K562 (cell line): ENCODE data around the gene DCAF4. TPM values are rescaled to one million over a fixed set of nuclear protein-coding genes. Genes with fewer than 3 reads are reported as not detected.

Source experiments
- C11orf30 ChIP-seq: fragments of 450-650 bp; IDR thresholded peaks from 2 replicates; pipeline ENCODE4 v1.6.1; 2016; ENCODE audit warnings: low read depth, mild to moderate bottlenecking
- CBX3 ChIP-seq, 2 experiments: IDR thresholded peaks; 1 replicate in 1 of 2; 2 replicates in 1 of 2; pipeline ENCODE4 v1.6.1; 2012; ENCODE audit warnings: inconsistent platforms in 2 of 2, low read length in 2 of 2, borderline replicate concordance in 1 of 2, control low read depth in 1 of 2
- CHAMP1 ChIP-seq: fragments of 450-650 bp; IDR thresholded peaks from 2 replicates; pipeline ENCODE4 v1.6.1; 2016; ENCODE audit warnings: mild to moderate bottlenecking
- CREM ChIP-seq: IDR thresholded peaks from 2 replicates; pipeline ENCODE4 v1.6.1; 2014; ENCODE audit warnings: antibody characterized with exemption, low read depth
- EP400 ChIP-seq: fragments of 450-650 bp; IDR thresholded peaks from 2 replicates; pipeline ENCODE4 v1.6.1; 2017; ENCODE audit warnings: antibody characterized with exemption, mild to moderate bottlenecking, moderate library complexity
- GABPB1 ChIP-seq: sonication (generic); formaldehyde crosslinking; IDR thresholded peaks from 2 replicates; pipeline ENCODE4 v1.8.0; 2022; ENCODE audit warnings: mild to moderate bottlenecking, missing genetic modification reagents
- GTF2E2 ChIP-seq: fragments of 200-800 bp; sonication (Bioruptor generic); IDR thresholded peaks from 2 replicates; pipeline ENCODE4 v1.6.1; 2016; ENCODE audit warnings: missing genetic modification characterization, missing compliant biosample characterization
- HCFC1 ChIP-seq: IDR thresholded peaks from 2 replicates; pipeline ENCODE4 v1.6.1; 2012; ENCODE audit warnings: low read depth, low read length, improper control_type of control experiment
- KLF6 ChIP-seq: fragments of 250-450 bp; sonication (Bioruptor Pico); IDR thresholded peaks from 2 replicates; pipeline ENCODE4 v1.4.0; 2020; ENCODE audit warnings: mild to moderate bottlenecking, moderate library complexity, borderline replicate concordance
- LEF1 ChIP-seq: fragments of 450-650 bp; IDR thresholded peaks from 2 replicates; pipeline ENCODE4 v1.6.1; 2016; ENCODE audit warnings: mild to moderate bottlenecking
- MYC ChIP-seq, 2 experiments: fragments of 250-450 bp in 1 of 2; sonication (Bioruptor Pico) in 1 of 2; IDR thresholded peaks; 2 replicates each; pipeline versions ENCODE4 v1.5.1 to v1.6.1; 2012 to 2021; ENCODE audit warnings: low read depth in 2 of 2, borderline replicate concordance in 1 of 2, improper control_type of control experiment in 1 of 2, low read length in 1 of 2, mild to moderate bottlenecking in 1 of 2, moderate library complexity in 1 of 2
- RBM22 ChIP-seq: fragments of 200-400 bp; formaldehyde crosslinking; IDR thresholded peaks from 2 replicates; pipeline ENCODE4 v1.6.1; 2018; ENCODE audit warnings: low read length, low read depth; ENCODE audit not compliant: poor library complexity, severe bottlenecking
- TAF15 ChIP-seq: fragments of 200-400 bp; formaldehyde crosslinking; IDR thresholded peaks from 2 replicates; pipeline ENCODE4 v1.6.1; 2017; ENCODE audit warnings: mild to moderate bottlenecking, low read depth, low read length, moderate library complexity
- TBL1XR1 ChIP-seq, 2 experiments: IDR thresholded peaks; 2 replicates each; pipeline ENCODE4 v1.6.1; 2012; ENCODE audit warnings: improper control_type of control experiment in 2 of 2, low read length in 2 of 2, mild to moderate bottlenecking in 1 of 2
- TCFL5 ChIP-seq: fragments of 250-450 bp; sonication (Bioruptor Pico); conservative IDR thresholded peaks from 2 replicates; pipeline ENCODE4 v1.6.1; 2021; ENCODE audit warnings: mild to moderate bottlenecking, moderate library complexity, matching md5 sums
- TEAD1 ChIP-seq, 2 experiments: fragments of 450-650 bp in 1 of 2; sonication (generic) in 1 of 2; formaldehyde crosslinking; IDR thresholded peaks; 2 replicates each; pipeline versions ENCODE4 v1.4.0 to v1.8.0; 2020 to 2022; ENCODE audit warnings: mild to moderate bottlenecking in 2 of 2, missing genetic modification reagents in 1 of 2
- TFE3 ChIP-seq: fragments of 450-650 bp; formaldehyde crosslinking; IDR thresholded peaks from 2 replicates; pipeline ENCODE4 v1.4.0; 2020; ENCODE audit warnings: mild to moderate bottlenecking, mixed read lengths
- ZBTB1 ChIP-seq: sonication (generic); formaldehyde crosslinking; IDR thresholded peaks from 2 replicates; pipeline ENCODE4 v1.8.1; 2023; ENCODE audit warnings: missing genetic modification reagents, low read depth, mild to moderate bottlenecking, borderline replicate concordance
- ZNF165 ChIP-seq: fragments of 250-450 bp; sonication (Bioruptor Pico); IDR thresholded peaks from 2 replicates; pipeline ENCODE4 v1.4.0; 2020; ENCODE audit warnings: borderline replicate concordance
- polyA plus RNA-seq, 8 experiments: library from polyadenylated mRNA; depleted of rRNA in 4 of 8; stranded (reverse) in 5 of 8; unstranded in 3 of 8; fragments of >200 nt; fragmentation: Nextera tagmentation in 2 of 8; fragmentation: Illumina TruSeq in 1 of 8; extraction: Ambion mirVana in 2 of 8; extraction: Trizol in 1 of 8; gene quantifications; 2 replicates each; pipeline versions ENCODE4 v1.2.1 to v1.2.3, GENCODE V29; 2011 to 2014; ENCODE audit warnings: inconsistent platforms in 1 of 8, missing spikeins in 1 of 8
- total RNA-seq, 7 experiments: library from RNA; depleted of rRNA in 6 of 7; stranded (reverse); fragments of >200 nt in 6 of 7; fragmentation: Illumina TruSeq in 2 of 7; extraction: Trizol in 2 of 7; gene quantifications; 2 replicates each; pipeline versions ENCODE4 v1.2.1 to v1.2.3, GENCODE V29; 2011 to 2021; ENCODE audit warnings: low replicate concordance in 1 of 7
- TF ChIP-seq, protein P1 (sequence below): fragments of 250-450 bp; sonication (Bioruptor Pico); IDR thresholded peaks from 2 replicates; pipeline ENCODE4 v1.8.0; 2022; ENCODE audit warnings: inconsistent platforms
- TF ChIP-seq, protein P2 (sequence below): fragments of 250-450 bp; sonication (Bioruptor Pico); IDR thresholded peaks from 2 replicates; pipeline ENCODE4 v1.6.1; 2021; ENCODE audit warnings: mild to moderate bottlenecking

Gene DCAF4
- total and polyA plus RNA-seq, 9 of the 15 experiments (the other 6 are each of a cell fraction or from before 2014, with no cell fraction given): 2.7 to 49.2 (median 22.9) TPM

DNA sequence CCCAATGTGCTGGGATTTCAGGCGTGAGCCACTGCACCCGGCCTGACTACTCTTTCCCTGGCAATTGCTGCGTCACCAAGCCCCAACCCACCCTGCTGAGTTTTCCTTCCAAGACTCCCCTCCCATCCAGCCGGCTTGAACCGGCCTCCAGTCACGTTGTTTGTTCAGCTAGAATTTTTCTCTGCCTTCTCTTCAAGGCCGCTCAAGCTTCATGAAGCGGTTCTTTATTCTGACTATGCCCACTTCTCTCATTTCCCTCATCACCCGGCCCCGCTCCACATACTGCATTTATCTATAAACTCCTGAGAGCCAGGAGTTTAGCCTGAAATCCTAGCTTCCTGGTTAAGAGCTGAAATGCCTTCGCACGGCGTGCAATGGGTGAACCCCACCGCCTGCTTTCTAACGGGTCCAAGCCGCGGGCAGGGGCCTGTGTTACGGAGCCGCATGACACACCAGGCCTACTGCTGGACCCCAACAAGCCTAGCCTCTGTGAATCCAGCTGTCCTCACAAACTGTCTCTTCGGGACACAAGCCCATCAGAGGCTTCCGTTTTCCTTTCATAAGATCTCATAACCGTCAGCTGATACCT lies 999 bp upstream of the DCAF4 start (continued):
- TF ChIP-seq, protein P1, sequence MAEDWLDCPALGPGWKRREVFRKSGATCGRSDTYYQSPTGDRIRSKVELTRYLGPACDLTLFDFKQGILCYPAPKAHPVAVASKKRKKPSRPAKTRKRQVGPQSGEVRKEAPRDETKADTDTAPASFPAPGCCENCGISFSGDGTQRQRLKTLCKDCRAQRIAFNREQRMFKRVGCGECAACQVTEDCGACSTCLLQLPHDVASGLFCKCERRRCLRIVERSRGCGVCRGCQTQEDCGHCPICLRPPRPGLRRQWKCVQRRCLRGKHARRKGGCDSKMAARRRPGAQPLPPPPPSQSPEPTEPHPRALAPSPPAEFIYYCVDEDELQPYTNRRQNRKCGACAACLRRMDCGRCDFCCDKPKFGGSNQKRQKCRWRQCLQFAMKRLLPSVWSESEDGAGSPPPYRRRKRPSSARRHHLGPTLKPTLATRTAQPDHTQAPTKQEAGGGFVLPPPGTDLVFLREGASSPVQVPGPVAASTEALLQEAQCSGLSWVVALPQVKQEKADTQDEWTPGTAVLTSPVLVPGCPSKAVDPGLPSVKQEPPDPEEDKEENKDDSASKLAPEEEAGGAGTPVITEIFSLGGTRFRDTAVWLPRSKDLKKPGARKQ (CRISPR knock-in tag): no peak
- peak; percentile 23; the same call in 1 of the 2 replicates for TF ChIP-seq GABPB1 (CRISPR knock-in tag)
- peak; percentile 82 for TF ChIP-seq EP400
- TF ChIP-seq ZNF165 (CRISPR knock-in tag): no peak
- TF ChIP-seq ZBTB1: no peak
- TF ChIP-seq HCFC1: no peak
- TF ChIP-seq TEAD1 (CRISPR knock-in tag; IDR thresholded peaks at IDR 0.05): no peak
- no peak for TF ChIP-seq TAF15
- no peak for TF ChIP-seq RBM22
- peak; percentile 65; the same call in 1 of the 2 replicates for TF ChIP-seq GTF2E2 (tag)
- TF ChIP-seq TFE3 (CRISPR knock-in tag): no peak
- TF ChIP-seq TCFL5: no peak
- peak; percentile 78 for TF ChIP-seq CREM
- no peak for TF ChIP-seq CHAMP1
- no peak for TF ChIP-seq TBL1XR1 (IDR thresholded peaks at IDR 0.05; ENCODE audit: low read length in 2 of 2)
- TF ChIP-seq, protein P2, sequence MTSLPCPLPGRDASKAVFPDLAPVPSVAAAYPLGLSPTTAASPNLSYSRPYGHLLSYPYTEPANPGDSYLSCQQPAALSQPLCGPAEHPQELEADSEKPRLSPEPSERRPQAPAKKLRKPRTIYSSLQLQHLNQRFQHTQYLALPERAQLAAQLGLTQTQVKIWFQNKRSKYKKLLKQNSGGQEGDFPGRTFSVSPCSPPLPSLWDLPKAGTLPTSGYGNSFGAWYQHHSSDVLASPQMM (CRISPR knock-in tag): no peak
- peak; percentile 86 for TF ChIP-seq C11orf30
- TF ChIP-seq MYC (IDR thresholded peaks at IDR 0.05; ENCODE audit: low read depth, low read length): peak; percentile 91
- no peak; the same call in 1 of the 2 replicates for TF ChIP-seq MYC (CRISPR knock-in tag; IDR thresholded peaks at IDR 0.05; ENCODE audit: borderline replicate concordance, low read depth)
- TF ChIP-seq KLF6 (CRISPR knock-in tag): no peak
- peak; percentile 26; the same call in 1 of the 2 replicates for TF ChIP-seq LEF1
- 0 out of 3 replicates have a peak, but pooled peaks of 1 of the 2 experiments have one; percentile 27 for TF ChIP-seq CBX3 (IDR thresholded peaks at IDR 0.05; ENCODE audit: borderline replicate concordance in 1 of 2, low read length in 2 of 2)
